Lung (tissue), 12 donors: ENCODE data around the gene PRKG2. TPM values are rescaled to one million over a fixed set of nuclear protein-coding genes. Genes with fewer than 3 reads are reported as not detected.
A peak's percentile ranks its signal among the peaks of the same experiment; 100 is the strongest.

Experiments
- ATAC-seq: fragments of 200-7000 bp; cut with Tn5 transposase; one replicate; pipeline ENCODE4 v1.9.1; 2020; ENCODE audit warnings: moderate number of reproducible peaks; ENCODE audit not compliant: insufficient read depth, low FRiP score
- DNase-seq, 3 donors: peaks; one replicate each; pipeline ENCODE4 v3.0.0-alpha.2; 2013 to 2017
- H3K27ac ChIP-seq, 2 donors: one replicate each; pipeline ENCODE4 v1.5.1; 2013; ENCODE audit warnings: mild to moderate bottlenecking in 2 of 2, moderate library complexity in 2 of 2, control low read depth in 1 of 2, inconsistent platforms in 1 of 2, low read depth in 1 of 2, low read length in 1 of 2
- H3K27me3 ChIP-seq, 3 donors: one replicate each; pipeline ENCODE4 v1.5.1; 2013; ENCODE audit warnings: low read length in 2 of 3; ENCODE audit not compliant: control insufficient read depth in 3 of 3, insufficient read depth in 3 of 3
- H3K36me3 ChIP-seq, 4 donors: one replicate each; pipeline ENCODE4 v1.5.1; 2013; ENCODE audit warnings: low read length in 4 of 4, mild to moderate bottlenecking in 1 of 4, moderate library complexity in 1 of 4; ENCODE audit not compliant: control insufficient read depth in 4 of 4, insufficient read depth in 4 of 4
- H3K4me1 ChIP-seq, 5 donors: one replicate each; pipeline ENCODE4 v1.5.1; 2013; ENCODE audit warnings: low read length in 5 of 5, mild to moderate bottlenecking in 2 of 5, moderate library complexity in 1 of 5; ENCODE audit not compliant: control insufficient read depth in 5 of 5, insufficient read depth in 5 of 5
- H3K4me3 ChIP-seq: one replicate; pipeline ENCODE4 v1.5.1; 2013; ENCODE audit warnings: mild to moderate bottlenecking, control low read depth, moderate library complexity
- H3K9ac ChIP-seq, 2 donors: one replicate each; pipeline ENCODE4 v1.5.1; 2013; ENCODE audit warnings: low read length in 2 of 2, control low read depth in 1 of 2; ENCODE audit not compliant: insufficient read depth in 1 of 2
- H3K9me3 ChIP-seq, 4 donors: one replicate each; pipeline ENCODE4 v1.5.1; 2013; ENCODE audit warnings: low read length in 3 of 4, mild to moderate bottlenecking in 1 of 4, moderate library complexity in 1 of 4; ENCODE audit not compliant: control insufficient read depth in 4 of 4, insufficient read depth in 3 of 4
- CTCF ChIP-seq: IDR thresholded peaks from 2 replicates; pipeline ENCODE4 v1.5.1; 2012; ENCODE audit warnings: mild to moderate bottlenecking; ENCODE audit errors: control extremely low read depth, extremely low read depth
- WGBS, 2 donors: extraction: QIAGEN DNeasy Blood & Tissue Kit; methylation state at CpG; one replicate each; pipeline ENCODE4 v1.1.7; 2013; 5-methylcytosine and 5-hydroxymethylcytosine counted together
- polyA plus RNA-seq, 2 donors: library from polyadenylated mRNA; stranded (reverse); fragments of 200-250 nt; gene quantifications; one replicate each; pipeline ENCODE4 v1.2.1, GENCODE V29; 2013
- total RNA-seq, 2 donors: library from RNA; depleted of rRNA in 1 of 2; stranded (reverse); fragments of >200 nt in 1 of 2; gene quantifications; one replicate each; pipeline ENCODE4 v1.2.1, GENCODE V29; 2014 to 2021
- donor health status: control.
- donor health status: control.
- donor health status: Bipolar disorder and iron deficiency.
- donor health status: healthy.
- donor health status: DM: yes; HTN: yes; CAD: no.

The PRKG2 gene
- total and polyA plus RNA-seq, 4 donors: 0.06 to 4.2 (median 2.7) TPM

- 66 to 70% methylated on average over 3 of the region's 3 CpGs for WGBS, 2 donors
- Histone ChIP-seq H3K9me3 (peaks cover 0 to 5% (median 0%) of the 10 kb centered on the region in 4 donors), H3K4me1 (no peaks in the 10 kb centered on the region), H3K9ac (no peak overlapping the region), H3K4me3 (no peak overlapping the region), H3K36me3 (no peaks in the 10 kb centered on the region), H3K27me3 (no peaks in the 10 kb centered on the region), H3K27ac (no peak overlapping the region)
- DNase-seq (peak; percentile 14 to 40 (median 18)), ATAC-seq (no peak)
- no peak for TF ChIP-seq CTCF
These were observed 130.4 kb downstream of the PRKG2 start for GRCh38 chr4:81084634-81085033.

- ATAC-seq: no peak
- H3K4me3 ChIP-seq: no peak overlapping the region
- no peak for DNase-seq
These were observed 131.0 kb downstream of the PRKG2 start for GRCh38 chr4:81084029-81084428.

GRCh38 chr4:81081156-81081555 lies 133.9 kb downstream of the PRKG2 start:
- DNase-seq (no peak), ATAC-seq (no peak)
- Histone ChIP-seq H3K4me3 (no peak overlapping the region), H3K9ac (no peak overlapping the region), H3K9me3 (peaks cover 0 to 5% (median 0%) of the 10 kb centered on the region in 4 donors), H3K27ac (no peak overlapping the region), H3K27me3 (no peaks in the 10 kb centered on the region), H3K4me1 (no peaks in the 10 kb centered on the region), H3K36me3 (no peaks in the 10 kb centered on the region)
- no peak for TF ChIP-seq CTCF
- WGBS, 2 donors: 87 to 93% methylated on average over 5 of the region's 5 CpGs

More at GRCh38 chr4:81084029-81084428, 131.0 kb downstream of the PRKG2 start:
- Histone ChIP-seq H3K9me3 (peaks cover 0 to 5% (median 0%) of the 10 kb centered on the region in 4 donors), H3K4me1 (no peaks in the 10 kb centered on the region), H3K27me3 (no peaks in the 10 kb centered on the region), H3K27ac (no peak overlapping the region), H3K9ac (no peak overlapping the region), H3K36me3 (no peaks in the 10 kb centered on the region)
- TF ChIP-seq CTCF: no peak

- ATAC-seq: no peak
- DNase-seq: no peak
- Histone ChIP-seq H3K36me3 (no peaks in the 10 kb centered on the region), H3K9me3 (no peaks in the 10 kb centered on the region), H3K27me3 (no peaks in the 10 kb centered on the region), H3K4me1 (no peaks in the 10 kb centered on the region), H3K27ac (no peak overlapping the region), H3K9ac (no peak overlapping the region), H3K4me3 (no peak overlapping the region)
- 45 to 74% methylated on average over 2 of the region's 2 CpGs for WGBS, 2 donors
- no peak for TF ChIP-seq CTCF
These were observed 144.0 kb downstream of the PRKG2 start for GRCh38 chr4:81071013-81071412.
